Skin of body (tissue), 2 donors: ENCODE measurements around the gene SMC1B. TPM values are rescaled to one million over a fixed set of nuclear protein-coding genes. Genes with fewer than 3 reads are reported as not detected.
"Not testable (repeated sequence)": the region's sequence is repeated elsewhere in the genome, so short reads cannot be mapped to it uniquely, and the experiment has no call there.

ENCODE experiments used
- DNase-seq: peaks from one replicate; lab custom pipeline; 2025; lab: John Stamatoyannopoulos, UW
- total RNA-seq: library from RNA; depleted of rRNA; stranded (reverse); fragments of >200 nt; gene quantifications from one replicate; pipeline ENCODE4 v1.2.3, GENCODE V29; 2014

Gene SMC1B
- total RNA-seq, 1 donor from 2014 or later, result 0.10 TPM

GRCh38 chr22:45444168-45444567 is 30.8 kb upstream of the SMC1B start:
- no peak for DNase-seq

GRCh38 chr22:45442116-45442515 is 28.7 kb upstream of the SMC1B start:
- DNase-seq, result no peak

GRCh38 chr22:45441138-45441537 is 27.7 kb upstream of the SMC1B start:
- DNase-seq, result peak; percentile 41

- not testable (repeated sequence) for DNase-seq
These were observed 27.3 kb upstream of the SMC1B start for GRCh38 chr22:45440688-45441087.

GRCh38 chr22:45438336-45438735 is 24.9 kb upstream of the SMC1B start:
- DNase-seq, result no peak

- DNase-seq, result not testable (repeated sequence)
These were observed 23.6 kb upstream of the SMC1B start for GRCh38 chr22:45436871-45437517.

- peak; percentile 91 for DNase-seq
These were observed 22.2 kb upstream of the SMC1B start for GRCh38 chr22:45435544-45436139.

GRCh38 chr22:45434981-45435380 is 21.6 kb upstream of the SMC1B start:
- no peak for DNase-seq

GRCh38 chr22:45430871-45431270 is 17.5 kb upstream of the SMC1B start:
- no peak for DNase-seq

- DNase-seq, result no peak
These were observed 16.8 kb upstream of the SMC1B start for GRCh38 chr22:45429981-45430775.

GRCh38 chr22:45429424-45429823 is 16.0 kb upstream of the SMC1B start:
- DNase-seq, result no peak

GRCh38 chr22:45428391-45429385 is 15.3 kb upstream of the SMC1B start:
- DNase-seq, result no peak

GRCh38 chr22:45427114-45427513 is 13.7 kb upstream of the SMC1B start:
- no peak for DNase-seq

- DNase-seq, result no peak
These were observed 13.0 kb upstream of the SMC1B start for GRCh38 chr22:45426387-45426786.

- DNase-seq, result no peak
These were observed 12.3 kb upstream of the SMC1B start for GRCh38 chr22:45425531-45426265.

- no peak for DNase-seq
These were observed 11.7 kb upstream of the SMC1B start for GRCh38 chr22:45425101-45425500.

- DNase-seq, result no peak
These were observed 10.9 kb upstream of the SMC1B start for GRCh38 chr22:45424241-45424731.

GRCh38 chr22:45423524-45423923 is 10.1 kb upstream of the SMC1B start:
- DNase-seq, result no peak

- DNase-seq, result no peak
These were observed 9.0 kb upstream of the SMC1B start for GRCh38 chr22:45422237-45422983.
